ENCODE measurements around the gene BST1. TPM values are rescaled to one million over a fixed set of nuclear protein-coding genes. Genes with fewer than 3 reads are reported as not detected.
"Not testable (repeated sequence)": the region's sequence is repeated elsewhere in the genome, so short reads cannot be mapped to it uniquely, and the experiment has no call there.

BST1 gene
- total RNA-seq, 1 donor from 2014 or later, result 39.0 TPM

GRCh38 chr4:15744016-15744545, 41.2 kb downstream of the BST1 start:
- peak; percentile 18 for DNase-seq (ENCODE audit: low spot score)

GRCh38 chr4:15746110-15746509, 43.2 kb downstream of the BST1 start:
- no peak for DNase-seq (ENCODE audit: low spot score)

GRCh38 chr4:15749001-15749400, 46.1 kb downstream of the BST1 start:
- DNase-seq (ENCODE audit: low spot score), result no peak

- no peak for DNase-seq (ENCODE audit: low spot score)
These were observed 48.3 kb downstream of the BST1 start for GRCh38 chr4:15751153-15751552.

GRCh38 chr4:15753081-15753480, 50.2 kb downstream of the BST1 start:
- DNase-seq (ENCODE audit: low spot score), result peak; percentile 69

- peak; percentile 8 for DNase-seq (ENCODE audit: low spot score)
These were observed 50.9 kb downstream of the BST1 start for GRCh38 chr4:15753786-15754185.

- peak; percentile 8 for DNase-seq (ENCODE audit: low spot score)
These were observed 51.5 kb downstream of the BST1 start for GRCh38 chr4:15754323-15754722.

GRCh38 chr4:15755321-15756155, 52.7 kb downstream of the BST1 start:
- no peak for DNase-seq (ENCODE audit: low spot score)

- DNase-seq (ENCODE audit: low spot score), result no peak
These were observed 53.5 kb downstream of the BST1 start for GRCh38 chr4:15756361-15756861.

- DNase-seq (ENCODE audit: low spot score), result no peak
These were observed 54.2 kb downstream of the BST1 start for GRCh38 chr4:15757054-15757453.

- no peak for DNase-seq (ENCODE audit: low spot score)
These were observed 55.4 kb downstream of the BST1 start for GRCh38 chr4:15758294-15758693.

- not testable (repeated sequence) for DNase-seq (ENCODE audit: low spot score)
These were observed 59.6 kb downstream of the BST1 start for GRCh38 chr4:15762460-15762859.

GRCh38 chr4:15765391-15765790, 62.5 kb downstream of the BST1 start:
- no peak for DNase-seq (ENCODE audit: low spot score)

- no peak for DNase-seq (ENCODE audit: low spot score)
These were observed 63.2 kb downstream of the BST1 start for GRCh38 chr4:15765910-15766697.

- no peak for DNase-seq (ENCODE audit: low spot score)
These were observed 64.0 kb downstream of the BST1 start for GRCh38 chr4:15766821-15767220.

- DNase-seq (ENCODE audit: low spot score), result no peak
These were observed 66.3 kb downstream of the BST1 start for GRCh38 chr4:15769202-15769601.

- DNase-seq (ENCODE audit: low spot score), result no peak
These were observed 68.6 kb downstream of the BST1 start for GRCh38 chr4:15771216-15772058.

GRCh38 chr4:15774020-15774420, 71.2 kb downstream of the BST1 start:
- no peak for DNase-seq (ENCODE audit: low spot score)

GRCh38 chr4:15776871-15777648, 74.2 kb downstream of the BST1 start:
- no peak for DNase-seq (ENCODE audit: low spot score)

GRCh38 chr4:15777697-15778288, 74.9 kb downstream of the BST1 start:
- DNase-seq (ENCODE audit: low spot score), result no peak

All from umbilical cord (tissue), 2 donors.